HepG2 (cell line): Measurements from ENCODE around the gene ASCL2. TPM values are rescaled to one million over a fixed set of nuclear protein-coding genes. Genes with fewer than 3 reads are reported as not detected.
A peak's percentile ranks its signal among the peaks of the same experiment; 100 is the strongest.

ENCODE experiments used
- ATAC-seq: fragments of 200-7000 bp; cut with Tn5 transposase; 3 replicates; pipeline ENCODE4 v1.9.1; 2020; ENCODE audit warnings: mild to moderate bottlenecking, moderate library complexity
- BruUV-seq: library from RNA; stranded (reverse); fragments of 400-500 nt; replicated peaks from 2 replicates; lab custom pipeline; 2021; lab: Mats Ljungman, UMichigan
- CTCF ChIA-PET: fragments of 300-600 bp; formaldehyde crosslinking; extraction: SDS; loops from one replicate; lab custom pipeline; 2021; ENCODE audit warnings: low total read pairs, inconsistent platforms, low intra/inter-chr PET ratio; lab: Yijun Ruan, JAX
- POLR2A ChIA-PET: fragments of 350-600 bp; sonication (Branson Sonifier 250); formaldehyde crosslinking; loops from one replicate; lab custom pipeline; 2020; ENCODE audit warnings: antibody characterized with exemption, inconsistent platforms; lab: Yijun Ruan, JAX
- DNase-seq: peaks from one replicate; pipeline ENCODE4 v3.0.0-alpha.2; 2015; ENCODE audit warnings: low spot score
- FAIRE-seq: peaks from 3 replicates; lab custom pipeline; 2011; peaks lifted over from hg19 to GRCh38; lab: Jason Lieb, UNC
- H2AFZ ChIP-seq: one replicate; pipeline ENCODE4 v1.6.1; 2011; ENCODE audit warnings: low read length, inconsistent platforms
- H3K27ac ChIP-seq: fragments of 300-600 bp; 3 replicates; pipeline ENCODE4 v1.8.0; 2011; ENCODE audit warnings: mixed run types, mild to moderate bottlenecking, mixed read lengths, low read length, inconsistent platforms; ENCODE audit not compliant: insufficient read depth; ENCODE audit errors: extremely low read length
- H3K27me3 ChIP-seq, 2 experiments: fragments of 200-600 bp in 1 of 2; 2 replicates in 1 of 2; 3 replicates in 1 of 2; pipeline versions ENCODE4 v1.6.0 to v1.8.0; 2011; ENCODE audit warnings: low read length in 2 of 2, mild to moderate bottlenecking in 2 of 2, moderate library complexity in 2 of 2, inconsistent platforms in 1 of 2; ENCODE audit not compliant: insufficient read depth in 2 of 2, control insufficient read depth in 1 of 2
- H3K36me3 ChIP-seq, 2 experiments: fragments of 200-600 bp in 1 of 2; replicated peaks in 1 of 2; 2 replicates in 1 of 2; 3 replicates in 1 of 2; pipeline versions ENCODE4 v1.5.1 to v1.8.0; 2011; ENCODE audit warnings: low read length in 2 of 2, inconsistent platforms in 1 of 2; ENCODE audit not compliant: insufficient read depth in 2 of 2, control insufficient read depth in 1 of 2
- H3K4me1 ChIP-seq: 2 replicates; pipeline ENCODE4 v1.5.1; 2012; ENCODE audit warnings: low read length, inconsistent platforms; ENCODE audit not compliant: insufficient read depth
- H3K4me2 ChIP-seq: 2 replicates; pipeline ENCODE4 v1.6.0; 2011; ENCODE audit warnings: low read depth, low read length, inconsistent platforms
- H3K4me3 ChIP-seq, 3 experiments: fragments of 200-600 bp in 1 of 3; sonication (generic), shearing (Covaris generic) in 1 of 3; replicated peaks in 1 of 3; 2 replicates each; pipeline ENCODE4 v1.5.1; 2011 to 2016; ENCODE audit warnings: low read length in 3 of 3, inconsistent platforms in 2 of 3, low read depth in 2 of 3, mild to moderate bottlenecking in 2 of 3, control low read depth in 1 of 3, mixed read lengths in 1 of 3; ENCODE audit not compliant: insufficient read depth in 1 of 3
- H3K79me2 ChIP-seq: one replicate; pipeline ENCODE4 v1.6.1; 2011; ENCODE audit warnings: low read length, inconsistent platforms; ENCODE audit not compliant: insufficient read depth
- H3K9ac ChIP-seq: 2 replicates; pipeline ENCODE4 v1.6.0; 2011; ENCODE audit warnings: mild to moderate bottlenecking, low read depth, low read length, inconsistent platforms; ENCODE audit not compliant: insufficient read depth
- H3K9me3 ChIP-seq: 2 replicates; pipeline ENCODE4 v1.5.1; 2012; ENCODE audit warnings: mild to moderate bottlenecking, low read length
- H4K20me1 ChIP-seq: 2 replicates; pipeline ENCODE4 v1.6.0; 2011; ENCODE audit warnings: inconsistent platforms, mild to moderate bottlenecking, low read length, moderate library complexity; ENCODE audit not compliant: insufficient read depth
- ELF1 ChIP-seq: sonication (generic); formaldehyde crosslinking; IDR thresholded peaks from 2 replicates; pipeline ENCODE4 v1.4.0; 2020; ENCODE audit warnings: missing genetic modification reagents
- GATAD1 ChIP-seq: IDR thresholded peaks from 2 replicates; pipeline ENCODE4 v1.6.1; 2016; ENCODE audit warnings: missing genetic modification reagents, missing compliant biosample characterization
- LBX2 ChIP-seq: sonication (generic); formaldehyde crosslinking; IDR thresholded peaks from 2 replicates; pipeline ENCODE4 v1.5.0; 2020; ENCODE audit warnings: missing genetic modification reagents, mild to moderate bottlenecking, borderline replicate concordance
- MAFG ChIP-seq: sonication (generic); formaldehyde crosslinking; IDR thresholded peaks from 2 replicates; pipeline ENCODE4 v1.5.1; 2020; ENCODE audit warnings: mild to moderate bottlenecking, missing genetic modification reagents
- NRL ChIP-seq: sonication (generic); formaldehyde crosslinking; IDR thresholded peaks from 2 replicates; pipeline ENCODE4 v1.5.0; 2020; ENCODE audit warnings: missing genetic modification reagents, mild to moderate bottlenecking, moderate library complexity, borderline replicate concordance
- RBAK ChIP-seq: sonication (generic); formaldehyde crosslinking; IDR thresholded peaks from 2 replicates; pipeline ENCODE4 v1.5.1; 2020; ENCODE audit warnings: mild to moderate bottlenecking, missing genetic modification reagents
- SMC3 ChIP-seq: IDR thresholded peaks from 2 replicates; pipeline ENCODE4 v1.6.1; 2011; ENCODE audit warnings: low read length, improper control_type of control experiment
- ZFP36L1 ChIP-seq: sonication (generic); formaldehyde crosslinking; IDR thresholded peaks from 2 replicates; pipeline ENCODE4 v1.8.0; 2022; ENCODE audit warnings: mild to moderate bottlenecking, missing genetic modification reagents, moderate library complexity
- ZIK1 ChIP-seq: sonication (generic); formaldehyde crosslinking; IDR thresholded peaks from 2 replicates; pipeline ENCODE4 v1.5.0; 2020; ENCODE audit warnings: mild to moderate bottlenecking, low read depth, missing genetic modification reagents, borderline replicate concordance
- ZNF280B ChIP-seq: sonication (generic); formaldehyde crosslinking; IDR thresholded peaks from 2 replicates; pipeline ENCODE4 v1.5.0; 2020; ENCODE audit warnings: missing genetic modification reagents, mild to moderate bottlenecking, borderline replicate concordance
- ZSCAN12 ChIP-seq: sonication (generic); formaldehyde crosslinking; IDR thresholded peaks from 2 replicates; pipeline ENCODE4 v1.9.0; 2021; ENCODE audit warnings: mild to moderate bottlenecking, missing genetic modification reagents
- WGBS: methylation state at CpG from one replicate; pipeline ENCODE4 v1.1.6; 2017; ENCODE audit warnings: low lambda C conversion rate; 5-methylcytosine and 5-hydroxymethylcytosine counted together
- in situ Hi-C: cut with HindIII; loops from 2 replicates; pipeline ENCODE4 v1.10.0; 2017; ENCODE audit warnings: low pct_unique_long_range_greater_than_20kb; ENCODE audit not compliant: extremely low pct_ligation_motif_present
- intact Hi-C: fragments of 100-400 bp; cut with micrococcal nuclease; formaldehyde crosslinking; loops from one replicate; pipeline ENCODE4 v1.10.0; 2022; ENCODE audit not compliant: unreplicated experiment
- polyA plus RNA-seq, 8 experiments: library from polyadenylated mRNA; depleted of rRNA in 3 of 8; stranded (reverse) in 7 of 8; unstranded in 1 of 8; fragments of >200 nt; fragmentation: Illumina TruSeq in 4 of 8; extraction: Trizol in 4 of 8; gene quantifications; 2 replicates each; pipeline versions ENCODE4 v1.2.1 to v1.2.3, GENCODE V29; 2011 to 2016; ENCODE audit warnings: low read depth in 4 of 8, missing spikeins in 1 of 8, mixed read lengths in 1 of 8; ENCODE audit not compliant: insufficient read depth in 1 of 8
- total RNA-seq, 5 experiments: library from RNA; depleted of rRNA; stranded (reverse); fragments of >200 nt; fragmentation: Illumina TruSeq; extraction: Trizol; gene quantifications; 2 replicates each; pipeline ENCODE4 v1.2.3, GENCODE V29; 2016; ENCODE audit warnings: low read depth in 1 of 5
- TF ChIP-seq, protein P1 (sequence below): sonication (generic); formaldehyde crosslinking; IDR thresholded peaks from 2 replicates; pipeline ENCODE4 v1.5.1; 2020; ENCODE audit warnings: mild to moderate bottlenecking, missing genetic modification reagents, moderate library complexity

Gene ASCL2
- total and polyA plus RNA-seq, 2 of the 13 experiments (the other 11 are each of a cell fraction or from before 2014, with no cell fraction given): 0.07 TPM; not detected in 1

DNA sequence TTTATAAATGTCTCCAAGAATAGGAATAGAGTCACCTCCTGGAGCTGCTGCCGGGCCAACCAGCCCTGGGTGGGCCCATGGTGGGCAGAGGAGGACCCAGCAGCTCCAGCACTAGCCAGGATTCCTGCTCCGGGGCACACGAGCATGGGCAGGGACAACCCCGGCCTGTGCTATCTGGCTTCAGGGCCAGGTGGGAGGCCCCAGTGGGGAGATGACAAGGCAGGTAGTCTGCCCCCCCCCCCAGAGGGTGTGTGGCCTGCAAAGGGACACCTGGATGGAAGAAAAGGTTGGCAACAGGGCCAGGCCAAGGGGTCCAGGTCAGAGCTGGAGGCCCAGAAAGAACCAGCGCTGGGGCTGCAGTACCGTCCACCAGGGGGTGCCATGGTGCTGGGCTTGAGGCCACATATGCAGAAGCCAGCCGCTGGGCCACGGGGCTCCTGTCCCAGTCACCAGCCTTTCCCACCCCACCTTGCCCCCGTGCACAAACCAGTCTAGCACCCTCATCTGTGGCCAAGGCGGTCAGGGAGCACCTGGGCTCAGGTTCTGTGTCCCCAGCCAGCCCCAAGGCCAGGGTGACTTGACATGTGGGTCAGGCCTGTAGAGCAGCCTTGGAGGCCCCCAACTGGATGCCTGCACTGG lies 34.9 kb upstream of the ASCL2 start (continued):
- TF ChIP-seq, protein P1, sequence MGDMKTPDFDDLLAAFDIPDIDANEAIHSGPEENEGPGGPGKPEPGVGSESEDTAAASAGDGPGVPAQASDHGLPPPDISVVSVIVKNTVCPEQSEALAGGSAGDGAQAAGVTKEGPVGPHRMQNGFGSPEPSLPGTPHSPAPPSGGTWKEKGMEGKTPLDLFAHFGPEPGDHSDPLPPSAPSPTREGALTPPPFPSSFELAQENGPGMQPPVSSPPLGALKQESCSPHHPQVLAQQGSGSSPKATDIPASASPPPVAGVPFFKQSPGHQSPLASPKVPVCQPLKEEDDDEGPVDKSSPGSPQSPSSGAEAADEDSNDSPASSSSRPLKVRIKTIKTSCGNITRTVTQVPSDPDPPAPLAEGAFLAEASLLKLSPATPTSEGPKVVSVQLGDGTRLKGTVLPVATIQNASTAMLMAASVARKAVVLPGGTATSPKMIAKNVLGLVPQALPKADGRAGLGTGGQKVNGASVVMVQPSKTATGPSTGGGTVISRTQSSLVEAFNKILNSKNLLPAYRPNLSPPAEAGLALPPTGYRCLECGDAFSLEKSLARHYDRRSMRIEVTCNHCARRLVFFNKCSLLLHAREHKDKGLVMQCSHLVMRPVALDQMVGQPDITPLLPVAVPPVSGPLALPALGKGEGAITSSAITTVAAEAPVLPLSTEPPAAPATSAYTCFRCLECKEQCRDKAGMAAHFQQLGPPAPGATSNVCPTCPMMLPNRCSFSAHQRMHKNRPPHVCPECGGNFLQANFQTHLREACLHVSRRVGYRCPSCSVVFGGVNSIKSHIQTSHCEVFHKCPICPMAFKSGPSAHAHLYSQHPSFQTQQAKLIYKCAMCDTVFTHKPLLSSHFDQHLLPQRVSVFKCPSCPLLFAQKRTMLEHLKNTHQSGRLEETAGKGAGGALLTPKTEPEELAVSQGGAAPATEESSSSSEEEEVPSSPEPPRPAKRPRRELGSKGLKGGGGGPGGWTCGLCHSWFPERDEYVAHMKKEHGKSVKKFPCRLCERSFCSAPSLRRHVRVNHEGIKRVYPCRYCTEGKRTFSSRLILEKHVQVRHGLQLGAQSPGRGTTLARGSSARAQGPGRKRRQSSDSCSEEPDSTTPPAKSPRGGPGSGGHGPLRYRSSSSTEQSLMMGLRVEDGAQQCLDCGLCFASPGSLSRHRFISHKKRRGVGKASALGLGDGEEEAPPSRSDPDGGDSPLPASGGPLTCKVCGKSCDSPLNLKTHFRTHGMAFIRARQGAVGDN: peak; percentile 54
- TF ChIP-seq ZIK1 (CRISPR knock-in tag) (0 out of 2 replicates have a peak, but pooled peaks have one; percentile 40), LBX2 (CRISPR knock-in tag) (no peak), GATAD1 (0 out of 2 replicates have a peak, but pooled peaks have one; percentile 19), ZSCAN12 (CRISPR knock-in tag) (no peak)

DNA sequence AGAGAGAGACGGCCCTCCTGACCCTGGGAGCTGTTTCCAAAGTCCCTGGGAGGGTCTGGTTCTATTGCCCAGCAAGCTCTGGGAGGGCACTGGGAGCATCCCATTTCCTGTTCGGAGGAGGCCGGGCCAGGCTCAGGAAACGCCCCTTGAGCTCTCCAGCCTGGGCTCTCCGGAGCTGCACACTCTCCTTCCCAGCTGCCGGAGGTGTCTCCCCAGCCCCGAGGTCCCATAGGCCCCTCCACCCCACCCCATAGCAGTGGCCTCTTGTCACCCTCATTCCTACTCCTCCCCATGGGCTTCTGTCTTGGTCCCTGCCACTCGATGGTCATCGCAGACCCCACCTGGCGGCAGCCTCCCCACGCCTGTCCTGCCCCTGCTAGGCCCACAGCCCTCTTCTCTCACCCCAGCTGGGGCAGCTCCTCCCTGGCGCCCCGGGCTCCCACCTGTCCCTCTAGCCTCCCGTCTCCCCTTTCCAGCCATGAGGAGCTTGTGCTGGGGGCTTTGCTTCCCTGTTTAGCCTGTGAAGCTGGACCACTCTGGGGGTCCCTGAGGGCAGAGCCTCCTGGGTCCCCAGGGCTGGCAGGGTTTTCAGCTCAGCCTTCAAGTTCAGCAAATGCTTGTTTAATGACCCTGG lies 34.2 kb upstream of the ASCL2 start:
- CTCF ChIA-PET: interaction anchor here (0.9 to 5.7 kb wide), 5 partner anchors 96 to 118 kb away, joined by 3 to 87 read pairs (median 4); partner anchors contain the start of gene TSSC4
- BruUV-seq: no TSS peak
- no peak for TF ChIP-seq ELF1 (CRISPR knock-in tag)
- no peak for TF ChIP-seq ZFP36L1
- no peak for TF ChIP-seq SMC3
- TF ChIP-seq ZNF280B (CRISPR knock-in tag): no peak
- no peak for TF ChIP-seq RBAK
- TF ChIP-seq MAFG (CRISPR knock-in tag): no peak
- no peak for TF ChIP-seq NRL (CRISPR knock-in tag)

More for the DNA sequence above, 34.2 kb upstream of the ASCL2 start:
- Histone ChIP-seq H3K9ac (no peak overlapping the region), H3K4me1 (peaks cover 24% of the 10 kb centered on the region), H2AFZ (no peak overlapping the region), H3K27me3 (peaks cover 2 to 6% of the 10 kb centered on the region in 2 experiments; a peak in 3 of 5 replicates), H4K20me1 (no peaks in the 10 kb centered on the region), H3K4me3 (no peak overlapping the region), H3K27ac (no peak overlapping the region), H3K9me3 (no peaks in the 10 kb centered on the region), H3K79me2 (no peaks in the 10 kb centered on the region), H3K36me3 (no peaks in the 10 kb centered on the region), H3K4me2 (no peak overlapping the region)
- DNase-seq (no peak), ATAC-seq (peak; percentile 7; the same call in 1 of the 3 replicates), FAIRE-seq (no peak)
- in situ Hi-C loops (no loop called here), intact Hi-C loops (no loop called here)
- POLR2A ChIA-PET: interaction anchor here (0.9 to 2.0 kb wide), 3 partner anchors 96 to 116 kb away, joined by 3 to 8 read pairs (median 3); partner anchors contain the start of gene TSSC4
- 18% methylated on average over 10 of the region's 14 CpGs for WGBS
